H9 (cell line): ENCODE data around the gene LEPR. TPM values are rescaled to one million over a fixed set of nuclear protein-coding genes. Genes with fewer than 3 reads are reported as not detected.

Source experiments
- DNase-seq: peaks from one replicate; pipeline ENCODE4 v3.0.0-alpha.2; 2017
- H2AFZ ChIP-seq: one replicate; pipeline ENCODE4 v1.6.1; 2013; ENCODE audit warnings: mild to moderate bottlenecking, low read length, control low read depth, moderate library complexity
- H2AK5ac ChIP-seq: 2 replicates; pipeline ENCODE4 v1.6.1; 2013; ENCODE audit warnings: low read length, control low read depth, mixed read lengths; ENCODE audit not compliant: insufficient read length
- H2BK120ac ChIP-seq: one replicate; pipeline ENCODE4 v1.6.1; 2013; ENCODE audit warnings: low read depth, mild to moderate bottlenecking, low read length, control low read depth, inconsistent platforms; ENCODE audit not compliant: poor library complexity, severe bottlenecking
- H2BK12ac ChIP-seq: 2 replicates; pipeline ENCODE4 v1.6.1; 2013; ENCODE audit warnings: low read length, control low read depth, mixed read lengths, low read depth; ENCODE audit not compliant: insufficient read length
- H2BK15ac ChIP-seq: 2 replicates; pipeline ENCODE4 v1.6.1; 2013; ENCODE audit warnings: low read depth, low read length, control low read depth
- H2BK20ac ChIP-seq: one replicate; pipeline ENCODE4 v1.6.1; 2013; ENCODE audit warnings: low read depth, mild to moderate bottlenecking, low read length, control low read depth, inconsistent platforms; ENCODE audit not compliant: poor library complexity, severe bottlenecking
- H2BK5ac ChIP-seq: 2 replicates; pipeline ENCODE4 v1.6.1; 2013; ENCODE audit warnings: low read length, control low read depth, mixed read lengths; ENCODE audit not compliant: insufficient read length
- H3K14ac ChIP-seq: 2 replicates; pipeline ENCODE4 v1.6.1; 2013; ENCODE audit warnings: low read length, control low read depth; ENCODE audit not compliant: insufficient read depth
- H3K18ac ChIP-seq: 2 replicates; pipeline ENCODE4 v1.6.1; 2013; ENCODE audit warnings: low read depth, mild to moderate bottlenecking, mixed read lengths, low read length, control low read depth; ENCODE audit not compliant: insufficient read length
- H3K23ac ChIP-seq: 2 replicates; pipeline ENCODE4 v1.6.1; 2013; ENCODE audit warnings: low read length, control low read depth, mixed read lengths, low read depth; ENCODE audit not compliant: insufficient read length
- H3K23me2 ChIP-seq: 2 replicates; pipeline ENCODE4 v1.6.1; 2013; ENCODE audit warnings: low read depth, mild to moderate bottlenecking, mixed read lengths, low read length, control low read depth; ENCODE audit not compliant: insufficient read length, poor library complexity, severe bottlenecking
- H3K27ac ChIP-seq: 2 replicates; pipeline ENCODE4 v1.5.1; 2013; ENCODE audit warnings: low read length, control low read depth, mixed read lengths, low read depth; ENCODE audit not compliant: insufficient read length
- H3K27me3 ChIP-seq: 2 replicates; pipeline ENCODE4 v1.6.1; 2013; ENCODE audit warnings: low read length, control low read depth, inconsistent platforms; ENCODE audit not compliant: insufficient read depth
- H3K4ac ChIP-seq: 2 replicates; pipeline ENCODE4 v1.6.1; 2013; ENCODE audit warnings: low read depth, mild to moderate bottlenecking, control low read depth, inconsistent platforms, low read length, moderate library complexity
- H3K4me1 ChIP-seq: 2 replicates; pipeline ENCODE4 v1.6.1; 2013; ENCODE audit warnings: low read length, control low read depth, inconsistent platforms; ENCODE audit not compliant: insufficient read depth
- H3K4me2 ChIP-seq: 2 replicates; pipeline ENCODE4 v1.6.1; 2013; ENCODE audit warnings: low read length, control low read depth, mixed read lengths; ENCODE audit not compliant: insufficient read length, insufficient read depth
- H3K56ac ChIP-seq: 2 replicates; pipeline ENCODE4 v1.6.1; 2013; ENCODE audit warnings: low read depth, mild to moderate bottlenecking, mixed read lengths, low read length, control low read depth; ENCODE audit not compliant: insufficient read length
- H3K79me1 ChIP-seq: 2 replicates; pipeline ENCODE4 v1.6.1; 2013; ENCODE audit warnings: low read depth, mild to moderate bottlenecking, moderate library complexity, low read length, control low read depth, inconsistent platforms; ENCODE audit not compliant: insufficient read depth, poor library complexity, severe bottlenecking
- H3K79me2 ChIP-seq: 2 replicates; pipeline ENCODE4 v1.6.1; 2013; ENCODE audit warnings: low read length, control low read depth, inconsistent platforms; ENCODE audit not compliant: insufficient read depth
- H3K9ac ChIP-seq: 2 replicates; pipeline ENCODE4 v1.6.1; 2013; ENCODE audit warnings: low read length, control low read depth, mixed read lengths; ENCODE audit not compliant: insufficient read length; ENCODE audit errors: extremely low read depth
- H3K9me3 ChIP-seq: one replicate; pipeline ENCODE4 v1.6.1; 2013; ENCODE audit warnings: low read depth, low read length, inconsistent platforms; ENCODE audit not compliant: control insufficient read depth
- H3T11ph ChIP-seq: one replicate; pipeline ENCODE4 v1.6.1; 2013; ENCODE audit warnings: mild to moderate bottlenecking, low read length, control low read depth, inconsistent platforms
- H4K20me1 ChIP-seq: one replicate; pipeline ENCODE4 v1.6.1; 2013; ENCODE audit not compliant: control insufficient read depth, insufficient read length, insufficient read depth
- H4K5ac ChIP-seq: 2 replicates; pipeline ENCODE4 v1.6.1; 2013; ENCODE audit warnings: low read depth, mild to moderate bottlenecking, mixed read lengths, low read length, control low read depth; ENCODE audit not compliant: insufficient read length
- H4K8ac ChIP-seq: replicated peaks from 2 replicates; pipeline ENCODE4 v1.6.1; 2013; ENCODE audit warnings: low read length, control low read depth, mixed read lengths, low read depth; ENCODE audit not compliant: insufficient read length
- H4K91ac ChIP-seq: 2 replicates; pipeline ENCODE4 v1.6.1; 2013; ENCODE audit warnings: low read depth, mild to moderate bottlenecking, moderate library complexity, mixed read lengths, low read length, control low read depth; ENCODE audit not compliant: insufficient read length
- H3K27ac Mint-ChIP-seq, 3 experiments: 2 replicates in 2 of 3; 3 replicates in 1 of 3; pipeline ENCODE4 v1.8.0; 2020 to 2021; ENCODE audit warnings: mixed read lengths in 3 of 3, mild to moderate bottlenecking in 1 of 3, moderate library complexity in 1 of 3
- H3K27me3 Mint-ChIP-seq: 2 replicates; pipeline ENCODE4 v1.8.0; 2021; ENCODE audit warnings: low read depth, mild to moderate bottlenecking, moderate library complexity, mixed read lengths
- H3K36me3 Mint-ChIP-seq, 3 experiments: 2 replicates in 2 of 3; 3 replicates in 1 of 3; pipeline ENCODE4 v1.8.0; 2020 to 2021; ENCODE audit warnings: low read depth in 3 of 3, mixed read lengths in 3 of 3; ENCODE audit not compliant: insufficient read depth in 1 of 3
- H3K4me1 Mint-ChIP-seq, 2 experiments: 2 replicates each; pipeline ENCODE4 v1.8.0; 2020; ENCODE audit warnings: mixed read lengths in 2 of 2
- H3K4me3 Mint-ChIP-seq, 2 experiments: 2 replicates in 1 of 2; 3 replicates in 1 of 2; pipeline ENCODE4 v1.8.0; 2020 to 2021; ENCODE audit warnings: mild to moderate bottlenecking in 2 of 2, mixed read lengths in 2 of 2, moderate library complexity in 1 of 2
- H3K9me3 Mint-ChIP-seq, 2 experiments: 2 replicates in 1 of 2; 3 replicates in 1 of 2; pipeline ENCODE4 v1.8.0; 2020; ENCODE audit warnings: mild to moderate bottlenecking in 2 of 2, mixed read lengths in 2 of 2, moderate library complexity in 1 of 2
- CTCF ChIP-seq: fragments of 200-600 bp; sonication (generic); conservative IDR thresholded peaks from 3 replicates; pipeline ENCODE4 v1.8.0; 2021; ENCODE audit warnings: antibody characterized with exemption, mild to moderate bottlenecking
- WGBS: extraction: QIAGEN DNeasy Blood & Tissue Kit; methylation state at CpG from one replicate; pipeline ENCODE4 v1.1.7; 2013; ENCODE audit warnings: missing lambda C conversion rate, low lambda C conversion rate, mixed read lengths; ENCODE audit not compliant: insufficient read length; ENCODE audit errors: extremely low coverage; 5-methylcytosine and 5-hydroxymethylcytosine counted together
- total RNA-seq: library from RNA; stranded (reverse); gene quantifications from 2 replicates; pipeline ENCODE4 v1.2.1, GENCODE V29; 2021

LEPR gene
- total RNA-seq, 1 experiment from 2014 or later, result 3.3 TPM

- Histone ChIP-seq H3K27ac (no peak overlapping the region), H3K79me2 (no peaks in the 10 kb centered on the region), H3K9me3 (no peaks in the 10 kb centered on the region), H3K4me2 (no peak overlapping the region), H3K23ac (no peak overlapping the region), H4K8ac (no peak overlapping the region), H2BK12ac (no peak overlapping the region), H4K20me1 (no peaks in the 10 kb centered on the region), H3K79me1 (no peaks in the 10 kb centered on the region), H3K27me3 (no peaks in the 10 kb centered on the region), H4K5ac (no peak overlapping the region), H2BK20ac (no peak overlapping the region), H3K56ac (no peak overlapping the region), H2AFZ (no peak overlapping the region), H2AK5ac (no peak overlapping the region), H2BK5ac (no peak overlapping the region), H3K9ac (no peak overlapping the region), H3K4me1 (peaks cover 2% of the 10 kb centered on the region; the same call in 1 of the 2 replicates), H4K91ac (no peak overlapping the region), H3K4ac (no peak overlapping the region), H3K23me2 (no peaks in the 10 kb centered on the region), H3T11ph (no peak overlapping the region), H3K18ac (no peak overlapping the region), H2BK15ac (no peak overlapping the region), H2BK120ac (no peak overlapping the region), H3K14ac (no peak overlapping the region)
- no peak for DNase-seq
- Mint-ChIP-seq H3K4me1 (peaks cover 40 to 43% of the 10 kb centered on the region in 2 experiments), H3K27me3 (no peaks in the 10 kb centered on the region), H3K27ac (peak overlapping the region in 2 of 3 experiments; percentile 56 to 81; a peak in 1 of 7 replicates), H3K9me3 (no peaks in the 10 kb centered on the region), H3K4me3 (no peak overlapping the region), H3K36me3 (peaks cover 0 to 18% (median 12%) of the 10 kb centered on the region in 3 experiments; a peak in 5 of 7 replicates)
- no CpG with 5 or more reads among the region's 1 CpG for WGBS
- TF ChIP-seq CTCF, result peak; percentile 37; the same call in 2 of the 3 replicates
Observed at GRCh38 chr1:65434255-65434654, 13.8 kb downstream of the LEPR start.
